Hepatocyte (in vitro differentiated cells): ENCODE data around the gene INVS. TPM values are rescaled to one million over a fixed set of nuclear protein-coding genes. Genes with fewer than 3 reads are reported as not detected.

ENCODE experiments used
- DNase-seq: peaks from one replicate; pipeline ENCODE4 v3.0.0-alpha.2; 2016; ENCODE audit warnings: low spot score
- H2AFZ ChIP-seq: fragments of 200-600 bp; sonication (generic); 2 replicates; pipeline ENCODE4 v1.6.0; 2016; ENCODE audit warnings: antibody characterized with exemption, mild to moderate bottlenecking
- H3K27ac ChIP-seq: fragments of 200-600 bp; sonication (generic); 2 replicates; pipeline ENCODE4 v1.5.1; 2016; ENCODE audit warnings: mild to moderate bottlenecking
- H3K27me3 ChIP-seq: fragments of 200-600 bp; sonication (generic); 2 replicates; pipeline ENCODE4 v1.6.1; 2016
- H3K36me3 ChIP-seq: fragments of 200-600 bp; sonication (generic); replicated peaks from 2 replicates; pipeline ENCODE4 v1.5.1; 2016; ENCODE audit warnings: low read depth; ENCODE audit not compliant: insufficient read depth
- H3K4me1 ChIP-seq: fragments of 200-600 bp; sonication (generic); 2 replicates; pipeline ENCODE4 v1.5.1; 2016; ENCODE audit warnings: mild to moderate bottlenecking, moderate library complexity; ENCODE audit not compliant: insufficient read depth
- H3K4me2 ChIP-seq: fragments of 200-600 bp; sonication (generic); 2 replicates; pipeline ENCODE4 v1.6.0; 2016
- H3K4me3 ChIP-seq: fragments of 200-600 bp; sonication (generic); 2 replicates; pipeline ENCODE4 v1.5.1; 2016; ENCODE audit warnings: mild to moderate bottlenecking
- H3K79me2 ChIP-seq: fragments of 200-600 bp; sonication (generic); 2 replicates; pipeline ENCODE4 v1.6.0; 2017; ENCODE audit warnings: mild to moderate bottlenecking
- H3K9me2 ChIP-seq: fragments of 200-600 bp; sonication (generic); replicated peaks from 2 replicates; pipeline ENCODE4 v1.6.0; 2017; ENCODE audit warnings: mild to moderate bottlenecking; ENCODE audit not compliant: insufficient read depth
- H3K9me3 ChIP-seq: fragments of 200-600 bp; sonication (generic); 2 replicates; pipeline ENCODE4 v1.5.1; 2016; ENCODE audit warnings: low read depth, mild to moderate bottlenecking
- H4K20me1 ChIP-seq: fragments of 200-600 bp; sonication (generic); 2 replicates; pipeline ENCODE4 v1.6.0; 2016; ENCODE audit warnings: mild to moderate bottlenecking; ENCODE audit not compliant: insufficient read depth, poor library complexity, severe bottlenecking
- EZH2 ChIP-seq: fragments of 200-600 bp; sonication (generic); IDR thresholded peaks from 2 replicates; pipeline ENCODE4 v1.6.1; 2016; ENCODE audit warnings: antibody characterized with exemption, mild to moderate bottlenecking, borderline replicate concordance
- EZH2phosphoT487 ChIP-seq: fragments of 200-600 bp; sonication (generic); IDR thresholded peaks from one replicate; pipeline ENCODE4 v1.6.1; 2018; ENCODE audit warnings: antibody characterized with exemption, mild to moderate bottlenecking, low read depth, moderate library complexity; ENCODE audit not compliant: unreplicated experiment, severe bottlenecking
- WGBS: methylation state at CpG from one replicate; pipeline ENCODE4 v1.1.6; 2016; ENCODE audit warnings: low lambda C conversion rate; ENCODE audit errors: missing lambda C conversion rate; 5-methylcytosine and 5-hydroxymethylcytosine counted together
- polyA plus RNA-seq: library from polyadenylated mRNA; unstranded; fragments of >200 nt; fragmentation: Nextera tagmentation; extraction: Ambion mirVana; gene quantifications from 2 replicates; pipeline ENCODE4 v1.2.1, GENCODE V29; 2016
- total RNA-seq: library from RNA; depleted of rRNA; stranded (reverse); fragments of >200 nt; gene quantifications from 2 replicates; pipeline ENCODE4 v1.2.3, GENCODE V29; 2014
- TF ChIP-seq, protein P1 (sequence below): fragments of 200-600 bp; sonication (generic); IDR thresholded peaks from 2 replicates; pipeline ENCODE4 v1.5.1; 2016; ENCODE audit warnings: antibody characterized with exemption, mild to moderate bottlenecking; ENCODE audit not compliant: poor library complexity

Gene INVS
- total and polyA plus RNA-seq, 2 experiments from 2014 or later: 10.1 to 26.5 TPM

DNA sequence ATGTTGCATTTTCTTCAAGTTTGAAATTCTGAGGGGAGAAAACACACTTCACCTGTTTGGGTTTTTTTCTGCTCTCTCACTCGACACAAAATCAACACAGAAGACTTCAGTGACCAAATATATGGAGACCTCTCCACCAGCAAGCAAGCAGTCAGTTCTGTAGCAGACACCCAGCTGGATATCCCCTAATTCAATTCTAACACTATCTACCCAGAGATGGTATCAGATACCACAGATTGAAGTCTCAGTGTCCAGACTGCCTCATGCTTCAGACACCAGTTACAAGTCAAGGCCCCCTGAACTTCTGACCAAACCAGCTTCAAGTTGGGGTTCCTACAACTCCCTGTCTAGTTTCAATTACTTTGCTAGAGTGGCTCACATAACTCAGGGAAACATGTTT lies 97.8 kb downstream of the INVS start:
- Histone ChIP-seq H2AFZ (no peak overlapping the region), H3K4me1 (peaks cover 4% of the 10 kb centered on the region), H4K20me1 (no peaks in the 10 kb centered on the region), H3K79me2 (no peaks in the 10 kb centered on the region), H3K27me3 (no peaks in the 10 kb centered on the region), H3K9me3 (no peaks in the 10 kb centered on the region), H3K4me2 (no peak overlapping the region), H3K27ac (no peak overlapping the region), H3K36me3 (no peaks in the 10 kb centered on the region), H3K9me2 (no peaks in the 10 kb centered on the region), H3K4me3 (no peak overlapping the region)
- DNase-seq: no peak
- WGBS: 33% methylated on average over 1 of the region's 1 CpG
- TF ChIP-seq EZH2phosphoT487 (no peak), EZH2 (no peak)
- TF ChIP-seq, protein P1, sequence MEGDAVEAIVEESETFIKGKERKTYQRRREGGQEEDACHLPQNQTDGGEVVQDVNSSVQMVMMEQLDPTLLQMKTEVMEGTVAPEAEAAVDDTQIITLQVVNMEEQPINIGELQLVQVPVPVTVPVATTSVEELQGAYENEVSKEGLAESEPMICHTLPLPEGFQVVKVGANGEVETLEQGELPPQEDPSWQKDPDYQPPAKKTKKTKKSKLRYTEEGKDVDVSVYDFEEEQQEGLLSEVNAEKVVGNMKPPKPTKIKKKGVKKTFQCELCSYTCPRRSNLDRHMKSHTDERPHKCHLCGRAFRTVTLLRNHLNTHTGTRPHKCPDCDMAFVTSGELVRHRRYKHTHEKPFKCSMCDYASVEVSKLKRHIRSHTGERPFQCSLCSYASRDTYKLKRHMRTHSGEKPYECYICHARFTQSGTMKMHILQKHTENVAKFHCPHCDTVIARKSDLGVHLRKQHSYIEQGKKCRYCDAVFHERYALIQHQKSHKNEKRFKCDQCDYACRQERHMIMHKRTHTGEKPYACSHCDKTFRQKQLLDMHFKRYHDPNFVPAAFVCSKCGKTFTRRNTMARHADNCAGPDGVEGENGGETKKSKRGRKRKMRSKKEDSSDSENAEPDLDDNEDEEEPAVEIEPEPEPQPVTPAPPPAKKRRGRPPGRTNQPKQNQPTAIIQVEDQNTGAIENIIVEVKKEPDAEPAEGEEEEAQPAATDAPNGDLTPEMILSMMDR: no peak

DNA sequence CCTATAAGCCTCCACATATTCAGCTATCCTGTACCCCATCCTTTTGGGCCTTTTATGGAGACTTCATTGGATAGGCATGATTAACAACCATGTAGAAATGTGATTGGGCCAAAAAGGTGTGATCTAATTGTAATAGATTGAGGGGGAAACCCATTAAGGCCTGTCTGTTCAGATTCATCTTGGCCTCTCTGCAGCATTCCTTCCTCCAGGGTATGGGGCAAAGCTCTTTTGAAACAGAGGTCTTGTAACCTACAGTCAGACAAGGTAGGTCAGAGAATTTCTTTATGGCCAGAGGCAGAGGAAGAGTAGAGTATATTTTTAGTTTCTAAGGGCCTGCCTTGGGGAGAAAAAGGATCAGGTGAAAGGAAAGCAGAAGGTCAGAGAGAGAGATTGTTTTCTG lies 98.5 kb downstream of the INVS start:
- H3K9me2 ChIP-seq: no peaks in the 10 kb centered on the region
- no peaks in the 10 kb centered on the region for H3K36me3 ChIP-seq
- no peaks in the 10 kb centered on the region for H3K9me3 ChIP-seq
- peaks cover 4% of the 10 kb centered on the region for H3K4me1 ChIP-seq
- H2AFZ ChIP-seq: no peak overlapping the region
- TF ChIP-seq EZH2: no peak
- TF ChIP-seq, protein P1: no peak
- no peak for TF ChIP-seq EZH2phosphoT487
- no peak for DNase-seq
- no peak overlapping the region for H3K27ac ChIP-seq
- no peaks in the 10 kb centered on the region for H3K27me3 ChIP-seq
- no peaks in the 10 kb centered on the region for H3K79me2 ChIP-seq
- H3K4me3 ChIP-seq: no peak overlapping the region
- H3K4me2 ChIP-seq: no peak overlapping the region
- no peaks in the 10 kb centered on the region for H4K20me1 ChIP-seq

GRCh38 chr9:100202806-100203205 lies 103.8 kb downstream of the INVS start:
- no peaks in the 10 kb centered on the region for H4K20me1 ChIP-seq

More at GRCh38 chr9:100202806-100203205, 103.8 kb downstream of the INVS start:
- H3K9me2 ChIP-seq: no peaks in the 10 kb centered on the region
- no peaks in the 10 kb centered on the region for H3K27me3 ChIP-seq
- no peak overlapping the region for H3K27ac ChIP-seq
- H3K36me3 ChIP-seq: no peaks in the 10 kb centered on the region
- no peaks in the 10 kb centered on the region for H3K4me1 ChIP-seq
- DNase-seq: no peak
- TF ChIP-seq EZH2: no peak
- TF ChIP-seq EZH2phosphoT487: no peak
- TF ChIP-seq, protein P1: no peak
- H3K4me2 ChIP-seq: no peak overlapping the region
- H3K79me2 ChIP-seq: no peaks in the 10 kb centered on the region
- no peaks in the 10 kb centered on the region for H3K9me3 ChIP-seq
- H3K4me3 ChIP-seq: no peak overlapping the region
- H2AFZ ChIP-seq: no peak overlapping the region
